ENCODE results near the gene ZNF728.
A peak's percentile ranks its signal among the peaks of the same experiment; 100 is the strongest.
"Not testable (repeated sequence)": the region's sequence is repeated elsewhere in the genome, so short reads cannot be mapped to it uniquely, and the experiment has no call there.

Gene ZNF728

GRCh38 chr19:23002690-23003422 lies at the start of gene ZNF728:
Gene ZNF728 (minus strand): TSS chr19:23003176. CDS start chr19:23003030, 146 bp downstream.
- in situ Hi-C loops (cut with MboI; ENCODE audit: low pct_unique_long_range_greater_than_20kb, low sequenced_read_pairs, unreplicated experiment): no loop called here
- DNase-seq (ENCODE audit: low spot score): peak; percentile 6
- TF ChIP-seq, protein P1, sequence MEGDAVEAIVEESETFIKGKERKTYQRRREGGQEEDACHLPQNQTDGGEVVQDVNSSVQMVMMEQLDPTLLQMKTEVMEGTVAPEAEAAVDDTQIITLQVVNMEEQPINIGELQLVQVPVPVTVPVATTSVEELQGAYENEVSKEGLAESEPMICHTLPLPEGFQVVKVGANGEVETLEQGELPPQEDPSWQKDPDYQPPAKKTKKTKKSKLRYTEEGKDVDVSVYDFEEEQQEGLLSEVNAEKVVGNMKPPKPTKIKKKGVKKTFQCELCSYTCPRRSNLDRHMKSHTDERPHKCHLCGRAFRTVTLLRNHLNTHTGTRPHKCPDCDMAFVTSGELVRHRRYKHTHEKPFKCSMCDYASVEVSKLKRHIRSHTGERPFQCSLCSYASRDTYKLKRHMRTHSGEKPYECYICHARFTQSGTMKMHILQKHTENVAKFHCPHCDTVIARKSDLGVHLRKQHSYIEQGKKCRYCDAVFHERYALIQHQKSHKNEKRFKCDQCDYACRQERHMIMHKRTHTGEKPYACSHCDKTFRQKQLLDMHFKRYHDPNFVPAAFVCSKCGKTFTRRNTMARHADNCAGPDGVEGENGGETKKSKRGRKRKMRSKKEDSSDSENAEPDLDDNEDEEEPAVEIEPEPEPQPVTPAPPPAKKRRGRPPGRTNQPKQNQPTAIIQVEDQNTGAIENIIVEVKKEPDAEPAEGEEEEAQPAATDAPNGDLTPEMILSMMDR (IDR thresholded peaks at IDR 0.05; ENCODE audit: extremely low read depth, insufficient read depth, missing control alignments): no peak

DNA sequence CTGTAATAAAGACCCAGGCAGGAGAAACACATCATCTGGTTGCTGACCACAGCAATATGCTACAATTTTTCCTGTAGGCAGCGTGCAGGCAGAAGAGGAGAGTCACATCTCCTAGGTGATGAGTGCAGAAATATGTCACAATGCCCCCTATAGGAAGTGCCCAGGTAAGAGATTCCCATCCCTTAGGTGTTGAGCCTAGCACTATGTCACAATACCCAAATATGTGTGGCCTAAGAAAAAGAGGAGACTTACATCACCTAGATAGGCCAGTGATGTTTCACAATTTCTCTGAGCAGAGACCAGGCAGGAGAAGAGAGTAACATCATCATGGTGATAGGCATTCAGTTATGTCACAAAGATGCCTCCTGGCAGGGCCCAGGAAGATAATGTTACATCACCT lies 49.4 kb upstream of the ZNF728 start:
- no peak for DNase-seq (ENCODE audit: low spot score)

GRCh38 chr19:23049256-23049655 lies 46.3 kb upstream of the ZNF728 start:
- in situ Hi-C loops (cut with MboI; ENCODE audit: low pct_unique_long_range_greater_than_20kb, low sequenced_read_pairs, unreplicated experiment): no loop called here
- DNase-seq (ENCODE audit: low spot score): no peak
- TF ChIP-seq, protein P1 (IDR thresholded peaks at IDR 0.05; ENCODE audit: extremely low read depth, insufficient read depth, missing control alignments): no peak

More for the DNA sequence above, 49.4 kb upstream of the ZNF728 start:
- TF ChIP-seq, protein P1 (IDR thresholded peaks at IDR 0.05; ENCODE audit: extremely low read depth, insufficient read depth, missing control alignments): no peak
- in situ Hi-C loops (cut with MboI; ENCODE audit: low pct_unique_long_range_greater_than_20kb, low sequenced_read_pairs, unreplicated experiment): no loop called here

- TF ChIP-seq, protein P1 (IDR thresholded peaks at IDR 0.05; ENCODE audit: extremely low read depth, insufficient read depth, missing control alignments): no peak
- no peak for DNase-seq (ENCODE audit: low spot score)
- in situ Hi-C loops (cut with MboI; ENCODE audit: low pct_unique_long_range_greater_than_20kb, low sequenced_read_pairs, unreplicated experiment): no loop called here
Observed at GRCh38 chr19:23046743-23047142, 43.8 kb upstream of the ZNF728 start.

GRCh38 chr19:23033721-23034120 lies 30.7 kb upstream of the ZNF728 start:
- in situ Hi-C loops (cut with MboI; ENCODE audit: low pct_unique_long_range_greater_than_20kb, low sequenced_read_pairs, unreplicated experiment): no loop called here

GRCh38 chr19:23015660-23016059 lies 12.7 kb upstream of the ZNF728 start:
- in situ Hi-C loops (cut with MboI; ENCODE audit: low pct_unique_long_range_greater_than_20kb, low sequenced_read_pairs, unreplicated experiment): no loop called here
- no peak for DNase-seq (ENCODE audit: low spot score)
- TF ChIP-seq, protein P1 (IDR thresholded peaks at IDR 0.05; ENCODE audit: extremely low read depth, insufficient read depth, missing control alignments): no peak

More at GRCh38 chr19:23033721-23034120, 30.7 kb upstream of the ZNF728 start:
- no peak for DNase-seq (ENCODE audit: low spot score)
- TF ChIP-seq, protein P1 (IDR thresholded peaks at IDR 0.05; ENCODE audit: extremely low read depth, insufficient read depth, missing control alignments): no peak

DNA sequence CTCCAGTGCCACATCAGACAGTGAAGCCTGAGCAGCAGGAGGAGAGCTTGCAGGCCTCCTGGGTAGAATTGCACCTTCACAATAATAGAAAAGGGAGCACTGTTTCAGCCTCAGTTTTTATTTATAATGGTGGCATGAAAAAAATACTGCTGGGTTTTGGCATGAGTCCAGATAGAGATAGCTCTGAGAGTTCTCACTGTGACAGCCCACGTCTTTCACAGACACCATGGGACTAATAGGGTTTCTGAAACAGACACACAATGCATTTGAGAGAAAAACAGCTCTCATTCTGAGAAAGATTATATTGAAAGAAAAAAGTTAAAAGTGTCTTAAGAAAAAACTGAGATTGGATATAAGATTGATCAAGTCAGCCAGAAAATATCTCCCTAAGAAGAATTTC lies 8.0 kb downstream of the ZNF728 start:
- DNase-seq (ENCODE audit: low spot score); in situ Hi-C loops (cut with MboI; ENCODE audit: low pct_unique_long_range_greater_than_20kb, low sequenced_read_pairs, unreplicated experiment): not testable (repeated sequence)
